IPS-NIHi11 (cell line): ENCODE measurements around the gene CST1.
"Not testable (repeated sequence)": the region's sequence is repeated elsewhere in the genome, so short reads cannot be mapped to it uniquely, and the experiment has no call there.

Experiments
- DNase-seq: peaks from one replicate; pipeline ENCODE4 v3.0.0; 2012; ENCODE audit warnings: mixed read lengths, low spot score

The CST1 gene

DNA sequence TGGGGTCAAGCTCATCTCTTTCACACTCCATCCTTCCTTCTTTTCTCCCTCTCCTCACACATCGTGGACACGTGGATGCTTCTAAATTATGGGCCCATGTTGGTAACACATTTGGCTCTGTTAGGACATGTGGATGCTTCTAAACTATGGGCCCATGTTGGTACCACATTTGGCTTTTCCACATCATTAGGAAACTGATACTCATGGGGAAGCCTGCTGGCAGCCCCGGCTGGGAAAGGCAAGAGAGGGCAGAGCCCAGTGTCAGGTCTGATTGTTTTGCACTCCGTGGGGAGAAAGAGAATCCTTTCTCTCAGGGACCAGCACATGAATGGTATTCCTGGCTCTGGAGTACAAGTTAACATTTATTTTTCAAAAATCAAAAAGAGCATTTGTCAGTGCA, 4.0 kb upstream of the CST1 start:
- DNase-seq: no peak

- no peak for DNase-seq
These were observed 2.9 kb upstream of the CST1 start for GRCh38 chr20:23753589-23753988.

DNA sequence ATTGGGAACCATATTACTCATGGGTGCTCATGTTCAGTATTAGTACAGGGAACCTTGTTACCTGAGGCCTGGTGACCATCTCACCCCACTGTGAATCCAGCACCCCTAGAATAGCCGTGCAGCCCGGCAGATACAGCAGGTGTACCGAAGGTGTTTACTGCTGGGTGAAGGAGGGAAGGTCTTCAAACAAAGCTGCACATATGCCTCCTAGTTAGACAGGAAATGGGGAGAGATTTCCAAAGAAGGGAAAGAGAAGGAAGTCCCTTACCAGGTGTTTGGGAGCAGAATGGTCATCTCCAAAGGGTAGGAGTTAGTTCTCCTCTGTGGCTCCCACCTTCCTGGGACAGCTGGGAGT, 2.4 kb upstream of the CST1 start:
- no peak for DNase-seq

DNA sequence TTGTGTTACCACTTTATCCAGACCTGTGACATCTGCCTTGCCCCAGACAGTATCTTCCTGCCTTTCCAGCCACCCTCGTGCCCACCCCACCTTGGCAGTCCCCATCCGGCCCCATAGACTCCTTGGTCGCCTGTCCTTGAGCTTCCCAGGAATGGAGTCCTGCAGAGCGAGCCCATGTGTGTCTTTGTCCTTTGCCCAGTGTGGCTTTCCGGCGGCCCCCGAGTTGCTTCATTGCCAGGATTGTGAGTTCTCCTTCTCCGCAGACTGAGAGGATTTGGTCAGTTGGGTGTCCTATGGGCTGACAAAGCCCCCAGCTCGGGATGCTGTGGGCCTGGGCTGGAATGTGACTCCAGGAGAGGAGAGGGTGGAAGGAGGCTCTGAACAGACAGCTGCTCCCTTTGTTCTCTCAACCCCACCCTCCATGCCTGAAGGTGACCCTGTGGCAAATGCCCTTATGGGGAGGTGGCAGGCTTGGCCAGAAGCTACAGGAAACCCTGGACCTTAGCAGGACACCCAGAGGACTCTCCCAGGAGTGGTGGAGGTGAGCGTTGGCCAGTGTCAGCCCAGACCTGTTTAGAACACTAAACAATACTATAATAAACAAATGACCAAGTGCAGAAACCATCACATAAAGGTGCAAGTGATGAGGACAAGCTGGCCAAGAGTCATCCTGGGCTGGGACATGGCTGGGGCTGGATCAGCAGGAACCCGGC, 1.9 kb upstream of the CST1 start:
- DNase-seq: no peak

DNA sequence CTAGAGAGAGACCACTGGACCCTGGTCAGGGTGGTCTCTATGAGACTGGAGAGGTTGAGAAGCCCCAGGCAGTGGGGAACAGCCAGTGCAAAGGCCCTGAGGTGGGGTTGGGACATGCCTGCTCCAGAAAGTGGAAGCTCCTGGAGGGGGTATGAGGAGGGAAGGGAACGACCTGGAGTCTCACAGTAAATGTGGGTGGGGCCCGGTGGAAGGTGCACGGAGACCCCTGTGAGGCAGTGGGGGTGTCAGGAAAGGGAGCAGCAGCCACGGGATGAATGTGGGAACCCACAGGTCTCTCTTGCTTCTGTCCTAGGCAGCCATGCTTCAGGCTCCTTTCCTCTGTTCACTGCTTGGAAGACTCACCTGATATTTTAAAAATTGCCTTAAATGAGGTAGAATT, 1.3 kb upstream of the CST1 start:
- DNase-seq: no peak

- DNase-seq: no peak
These were observed 989 bp downstream of the CST1 start for GRCh38 chr20:23749746-23750145.

- not testable (repeated sequence) for DNase-seq
These were observed 1.8 kb downstream of the CST1 start for GRCh38 chr20:23748975-23749374.

- DNase-seq: not testable (repeated sequence)
These were observed 3.2 kb downstream of the CST1 start for GRCh38 chr20:23747551-23747950.

DNA sequence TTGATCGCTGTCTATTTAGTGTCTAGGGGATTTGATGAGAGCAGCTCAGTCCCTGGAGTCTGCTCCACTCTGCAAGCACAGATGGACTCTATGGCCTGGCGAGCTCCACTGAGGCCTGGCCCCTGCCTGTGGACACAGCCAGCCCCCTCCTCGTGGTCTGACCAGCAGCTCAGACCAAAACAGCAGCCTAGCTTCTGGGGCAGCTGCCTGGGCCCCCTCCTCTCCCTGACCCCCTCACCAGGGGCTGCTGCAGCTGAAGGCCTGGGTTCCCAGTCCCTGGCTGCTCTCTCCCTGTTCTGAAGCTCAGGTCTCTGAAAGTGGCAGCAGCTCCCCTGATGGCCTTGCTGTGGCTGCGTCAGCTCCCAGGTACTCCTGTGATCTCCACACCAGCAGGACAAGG, 3.6 kb downstream of the CST1 start:
- not testable (repeated sequence) for DNase-seq

DNA sequence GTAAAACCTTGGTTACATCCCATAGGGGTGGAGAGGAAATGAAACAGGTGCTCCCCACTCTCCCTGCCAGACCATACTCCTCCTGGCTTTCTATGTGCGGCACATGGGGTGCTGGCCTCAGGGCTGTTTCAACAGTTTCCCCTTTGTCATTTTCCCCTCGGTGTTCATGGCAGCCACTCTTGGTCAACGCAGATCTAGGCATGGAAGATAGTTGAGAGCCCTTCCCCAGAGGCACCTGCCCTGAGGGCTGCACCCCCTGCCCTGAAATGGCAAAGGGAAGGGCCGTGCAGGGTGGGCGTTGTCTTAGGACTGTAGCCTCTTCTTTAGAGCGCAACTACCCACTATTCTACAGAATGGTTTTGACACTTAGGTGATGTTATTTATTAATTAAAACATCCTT, 4.4 kb downstream of the CST1 start:
- no peak for DNase-seq

DNA sequence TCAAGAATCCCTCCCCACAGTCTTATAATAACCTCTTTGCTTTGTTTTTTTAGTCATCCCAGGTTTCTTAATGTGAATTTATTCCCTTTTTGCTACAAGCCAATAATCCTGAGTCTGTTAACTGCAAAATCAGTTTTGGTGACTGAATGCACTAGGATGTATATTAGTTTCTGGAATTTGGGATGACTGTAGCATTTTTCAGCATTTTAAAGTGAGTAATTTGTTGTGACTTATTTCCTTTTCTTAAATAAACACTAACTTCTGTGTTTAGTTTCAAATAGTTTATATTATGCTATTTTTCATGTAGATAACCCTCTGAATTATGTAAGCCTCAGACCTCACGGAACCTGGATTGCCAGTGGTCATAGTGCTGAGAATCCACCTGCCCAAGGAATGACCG, 5.5 kb downstream of the CST1 start:
- DNase-seq: no peak

- DNase-seq: no peak
These were observed 5.9 kb downstream of the CST1 start for GRCh38 chr20:23744817-23745216.

GRCh38 chr20:23735391-23735790, 15.3 kb downstream of the CST1 start:
- not testable (repeated sequence) for DNase-seq

DNA sequence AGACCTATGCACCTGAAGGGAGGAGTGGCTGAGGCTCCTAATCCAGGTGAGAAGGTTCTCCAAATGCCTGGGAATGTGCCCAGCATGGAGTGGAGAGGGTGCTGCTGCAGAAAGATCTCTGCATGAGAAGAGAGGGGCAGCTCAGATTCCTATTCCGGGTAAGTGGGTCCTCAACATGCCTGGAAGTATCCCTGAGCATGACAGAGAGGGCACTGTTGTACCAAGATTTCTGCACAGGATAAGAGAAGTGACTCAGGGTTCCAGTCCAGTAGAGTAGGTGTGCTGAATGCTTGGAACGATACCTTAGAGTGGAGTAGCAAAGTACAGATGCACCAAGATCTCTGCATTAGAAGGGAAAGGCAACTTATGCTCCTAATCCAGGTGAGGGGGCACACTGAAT, 15.8 kb downstream of the CST1 start:
- DNase-seq: not testable (repeated sequence)

GRCh38 chr20:23734440-23734839, 16.3 kb downstream of the CST1 start:
- DNase-seq: not testable (repeated sequence)

DNA sequence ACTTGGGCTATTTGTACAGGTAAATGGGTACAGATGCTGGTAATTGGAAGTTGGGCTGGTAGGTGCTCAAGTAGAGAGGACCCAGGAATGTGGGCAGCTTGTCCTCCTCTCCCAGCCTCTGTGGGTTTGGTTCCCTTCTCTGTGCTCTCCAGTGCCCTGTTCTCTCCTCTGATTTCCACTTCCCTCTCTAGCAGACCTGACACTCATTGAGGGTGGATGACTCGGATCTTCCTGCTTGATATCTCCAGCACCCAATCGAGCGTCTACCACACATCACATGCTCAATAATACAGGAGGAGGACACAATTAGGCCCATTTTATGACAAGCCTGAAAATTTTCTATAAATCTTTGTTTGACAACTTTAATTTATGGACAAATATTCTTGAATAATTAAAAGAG, 23.7 kb downstream of the CST1 start:
- no peak for DNase-seq

- no peak for DNase-seq
These were observed 25.6 kb downstream of the CST1 start for GRCh38 chr20:23725102-23725501.

DNA sequence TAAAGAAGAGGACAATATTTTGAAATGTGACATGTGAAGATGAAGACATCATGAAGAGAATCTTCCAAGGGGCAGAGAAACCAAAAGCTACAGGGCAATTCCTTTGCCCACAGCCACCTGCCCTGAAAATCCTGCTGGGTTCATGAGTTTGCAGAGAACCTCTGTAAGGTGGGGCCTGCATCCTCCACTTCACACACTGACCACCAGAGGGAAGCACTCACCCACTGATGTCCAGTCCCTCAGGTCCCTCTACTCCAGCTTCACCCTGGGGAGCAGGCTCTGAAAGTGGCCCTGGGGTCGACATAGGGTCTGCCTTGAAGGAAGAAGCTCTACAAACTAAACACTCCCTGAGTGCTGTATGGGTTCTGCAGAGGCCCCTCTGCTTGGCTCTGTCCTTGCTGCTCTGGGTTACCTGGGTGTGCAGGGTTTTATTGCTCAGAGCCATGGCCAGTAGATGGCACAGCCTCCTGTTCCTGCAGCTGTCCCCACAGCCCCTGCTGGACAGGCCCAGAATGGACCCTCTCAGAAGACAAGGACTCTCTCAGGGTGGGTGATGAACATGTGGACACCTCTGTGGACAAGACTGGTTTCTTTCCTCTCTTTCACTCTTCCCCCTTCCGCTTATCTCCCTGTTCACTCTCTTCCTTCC, 27.0 kb downstream of the CST1 start:
- DNase-seq: peak; percentile 13

DNA sequence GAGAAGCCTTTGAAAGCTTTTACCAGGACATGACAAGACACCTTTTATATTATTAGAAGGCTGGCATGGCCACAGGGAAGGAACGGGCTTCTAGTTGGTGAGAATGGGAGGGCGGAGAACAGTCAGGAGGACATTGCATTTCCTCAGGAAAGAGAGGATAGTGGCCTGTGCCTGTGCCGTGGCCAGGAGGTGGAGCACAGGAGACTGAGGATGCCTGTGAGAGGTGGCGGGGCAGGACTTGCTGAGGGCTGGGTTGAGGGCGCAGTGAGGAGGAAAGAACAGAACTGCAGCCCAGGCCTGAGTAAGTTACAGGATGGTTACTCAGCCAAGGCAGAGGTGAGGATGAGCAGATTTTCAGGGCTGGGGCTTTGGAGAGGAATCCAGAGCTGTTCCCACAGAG, 27.9 kb downstream of the CST1 start:
- DNase-seq: peak; percentile 7

DNA sequence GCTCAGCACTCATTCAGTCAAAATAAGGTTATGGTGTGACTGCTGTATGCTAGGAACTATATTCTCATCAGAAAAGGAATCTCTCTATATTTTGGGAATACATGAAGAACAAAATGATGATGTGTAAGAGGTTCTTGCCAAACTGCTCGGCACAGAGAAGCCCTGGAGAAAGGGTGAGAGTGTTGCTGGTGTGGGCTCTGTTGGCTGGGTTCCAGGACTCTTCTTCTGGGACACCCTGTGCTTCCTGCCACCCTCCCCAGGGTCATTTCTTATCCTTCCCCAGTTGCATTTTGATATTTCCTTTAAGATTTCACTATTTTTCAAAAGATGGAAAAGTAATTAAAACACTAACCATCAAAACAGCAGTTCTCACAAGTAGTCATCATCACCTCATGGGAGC, 28.8 kb downstream of the CST1 start:
- DNase-seq: no peak

GRCh38 chr20:23719351-23719750, 31.4 kb downstream of the CST1 start:
- not testable (repeated sequence) for DNase-seq

- not testable (repeated sequence) for DNase-seq
These were observed 39.0 kb downstream of the CST1 start for GRCh38 chr20:23711778-23712177.

- no peak for DNase-seq
These were observed 40.0 kb downstream of the CST1 start for GRCh38 chr20:23710771-23711170.

- DNase-seq: no peak
These were observed 44.8 kb downstream of the CST1 start for GRCh38 chr20:23705895-23706294.
